GM18861 (cell line): ENCODE results near the gene UROC1.

Experiments used
- ATAC-seq: cut with Tn5 transposase; IDR thresholded peaks from one replicate; pipeline ENCODE4 v1.9.1; 2021; ENCODE audit not compliant: unreplicated experiment

The UROC1 gene

DNA sequence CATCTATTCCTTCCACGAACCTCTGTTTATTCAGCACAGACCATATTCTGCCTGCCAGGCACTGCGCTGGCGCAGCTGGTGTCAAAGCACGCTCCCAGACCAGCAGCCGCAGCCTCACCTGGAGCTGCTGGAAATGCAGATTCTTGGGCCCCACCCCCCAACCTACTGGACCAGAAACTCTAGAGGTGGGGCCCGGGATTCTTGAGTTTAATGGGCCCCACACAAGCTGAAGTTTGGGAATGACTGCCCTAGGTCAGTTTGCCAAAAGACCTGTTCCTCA lies 13.4 kb upstream of the UROC1 start:
- ATAC-seq: no peak

DNA sequence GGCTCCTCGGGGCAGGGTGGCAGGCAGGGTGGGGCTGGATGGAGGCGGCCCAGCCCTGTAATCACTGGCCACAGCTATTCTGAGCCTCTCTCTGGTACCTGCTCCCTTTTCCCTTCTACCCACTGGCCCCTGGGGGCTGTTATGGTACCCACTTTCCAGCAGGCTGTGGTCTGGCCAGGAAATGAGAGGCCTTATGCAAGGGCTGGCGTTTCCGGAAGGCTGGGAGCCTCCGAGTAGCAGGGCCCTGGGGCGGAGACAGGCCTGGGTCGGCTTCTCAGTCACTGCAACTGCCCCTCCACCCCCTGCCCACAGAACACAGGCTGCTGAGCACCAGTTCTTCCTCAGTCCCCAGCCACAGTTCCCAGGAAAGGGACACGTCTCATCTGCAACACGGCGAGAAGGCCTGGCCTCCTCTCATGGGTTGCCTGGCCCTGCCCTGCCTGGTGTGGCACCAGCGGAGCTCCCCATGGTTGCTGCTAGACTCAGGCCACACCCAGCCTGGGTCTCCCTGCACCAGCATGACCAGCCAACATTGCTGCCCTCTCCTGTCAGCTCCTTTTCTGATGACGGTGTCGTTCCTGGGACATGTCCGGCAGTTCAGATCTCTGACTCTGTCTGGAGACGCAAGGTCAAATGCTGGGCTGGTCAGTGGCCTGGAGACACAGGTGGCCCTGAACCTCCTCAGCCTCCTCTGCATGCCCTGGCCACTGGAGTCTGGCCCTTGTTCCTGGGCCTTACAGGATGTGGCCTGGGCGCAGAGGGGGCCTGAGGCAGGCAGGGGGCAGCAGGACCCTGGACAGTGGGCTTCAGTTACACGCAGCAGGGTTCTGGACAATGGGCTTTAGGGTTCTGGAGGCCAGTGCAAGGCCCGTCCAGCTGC lies 12.8 kb upstream of the UROC1 start:
- no peak for ATAC-seq

DNA sequence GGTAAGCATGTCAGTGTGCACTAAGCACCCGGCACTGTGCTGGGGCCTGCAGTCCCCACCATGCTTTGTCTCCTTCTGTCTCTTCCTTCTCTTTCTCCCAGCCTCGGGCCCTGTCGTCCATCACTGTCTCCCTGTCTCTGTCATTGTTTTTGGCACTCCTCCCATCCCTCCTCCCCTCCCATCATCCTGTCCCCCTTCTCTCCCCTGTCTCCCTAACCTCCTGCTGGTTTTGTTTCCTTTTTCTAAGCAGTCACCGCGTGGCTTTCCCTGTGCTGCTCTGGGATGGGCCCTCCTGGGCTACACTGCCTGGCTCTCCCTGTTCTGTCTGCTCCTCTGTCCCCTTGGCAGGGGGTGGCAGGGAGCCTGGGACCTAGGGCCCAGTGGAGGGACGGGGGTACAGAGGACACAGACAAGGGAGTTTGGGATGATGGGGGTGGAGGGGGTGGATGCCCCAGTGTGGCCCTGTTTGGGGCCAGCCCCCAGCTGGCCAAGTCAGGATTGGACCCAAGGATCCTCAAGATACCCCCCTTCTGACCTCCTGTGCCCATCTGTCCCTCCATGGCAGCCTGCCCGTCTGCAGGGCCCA lies 12.1 kb upstream of the UROC1 start:
- no peak for ATAC-seq

DNA sequence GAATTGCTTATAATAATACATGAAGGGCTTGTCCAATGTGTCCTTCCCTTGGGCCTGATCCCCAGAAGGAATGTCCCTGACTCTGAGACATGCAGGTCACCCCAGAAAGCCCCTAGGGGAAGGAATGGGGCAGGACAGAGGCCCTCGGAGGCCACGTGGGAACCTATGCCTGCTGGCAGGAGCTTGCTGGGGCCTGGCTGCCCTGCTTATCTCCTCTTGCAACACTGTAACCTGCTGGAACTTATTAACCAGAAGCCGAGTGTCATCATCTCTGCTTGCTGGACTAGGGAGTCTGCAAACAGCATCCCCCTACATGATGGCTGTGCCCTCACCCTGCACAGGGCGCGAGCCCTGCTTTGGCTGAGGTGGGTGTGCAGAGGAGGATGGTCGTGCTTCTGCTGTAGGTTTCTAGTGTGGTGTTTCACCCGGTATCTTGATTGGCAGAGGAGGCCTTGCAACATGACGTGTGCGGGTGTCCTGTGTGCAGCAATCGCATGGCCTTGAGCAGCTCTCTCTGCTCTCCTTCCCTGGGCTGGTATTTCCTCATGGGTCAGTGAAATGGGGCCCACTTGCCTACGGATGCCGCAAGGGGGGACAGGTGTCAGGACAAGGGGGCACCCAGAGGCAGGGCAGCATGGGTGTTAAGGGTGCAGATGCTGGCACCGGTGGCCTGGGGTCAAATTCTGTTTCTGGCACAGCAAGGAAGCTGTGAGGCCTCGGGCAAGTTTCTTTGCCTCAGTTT lies 11.4 kb upstream of the UROC1 start:
- no peak for ATAC-seq

DNA sequence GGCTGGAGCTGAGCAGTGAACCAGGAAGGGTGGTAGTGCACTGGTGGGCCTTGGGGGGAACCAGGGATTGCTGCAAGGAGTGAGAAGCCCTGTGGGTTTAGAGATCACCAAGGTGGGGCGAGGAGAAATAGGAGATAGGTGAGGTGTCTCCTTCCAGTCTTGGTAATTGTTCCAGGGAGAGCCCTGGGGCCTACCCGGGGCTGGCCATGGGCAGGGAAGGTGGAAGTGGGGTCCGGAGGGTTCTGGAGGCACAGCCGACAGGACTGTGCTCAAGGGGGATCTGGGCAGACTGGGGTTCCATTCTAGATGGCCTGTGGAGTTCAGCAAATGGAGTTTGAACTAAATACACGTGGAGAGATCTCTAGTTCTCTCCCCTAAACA lies 10.8 kb upstream of the UROC1 start:
- ATAC-seq: no peak

DNA sequence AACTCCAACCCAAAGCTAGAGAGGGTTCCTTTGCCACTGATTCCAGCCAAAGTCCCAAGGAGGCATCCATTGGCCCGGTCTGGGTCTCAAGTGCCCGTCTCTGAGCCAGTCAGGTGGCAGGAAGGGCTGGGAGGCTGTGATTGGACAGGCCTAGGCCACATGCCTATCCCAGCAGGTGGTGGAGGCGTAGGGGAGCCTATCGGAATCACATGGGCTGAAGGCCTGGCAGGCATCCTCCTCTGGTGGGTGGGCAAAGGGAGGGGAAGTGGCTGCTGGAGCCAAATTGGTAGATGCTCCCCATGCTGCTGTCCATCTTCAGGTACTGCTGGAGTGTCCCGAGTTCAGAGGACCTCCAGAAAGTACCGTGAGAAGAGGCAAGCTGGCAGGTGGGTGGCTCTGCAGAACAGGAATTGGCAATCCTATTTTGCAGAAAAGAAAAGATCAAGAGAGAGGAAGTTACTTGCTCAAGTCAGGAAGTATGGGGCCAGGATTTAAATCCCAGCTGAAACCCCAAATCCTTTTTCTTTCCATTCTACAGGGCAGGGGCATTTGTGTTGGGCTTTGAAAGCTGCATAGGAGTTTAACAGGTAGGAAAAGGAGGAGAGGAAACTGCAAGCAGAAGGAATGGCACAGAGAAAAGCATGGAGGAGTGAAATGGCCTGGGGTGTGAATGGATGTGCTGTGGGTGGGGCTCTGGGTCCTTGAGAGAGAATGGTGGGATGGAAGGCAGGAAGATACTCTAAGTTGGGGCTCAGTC lies 10.1 kb upstream of the UROC1 start:
- ATAC-seq: no peak

DNA sequence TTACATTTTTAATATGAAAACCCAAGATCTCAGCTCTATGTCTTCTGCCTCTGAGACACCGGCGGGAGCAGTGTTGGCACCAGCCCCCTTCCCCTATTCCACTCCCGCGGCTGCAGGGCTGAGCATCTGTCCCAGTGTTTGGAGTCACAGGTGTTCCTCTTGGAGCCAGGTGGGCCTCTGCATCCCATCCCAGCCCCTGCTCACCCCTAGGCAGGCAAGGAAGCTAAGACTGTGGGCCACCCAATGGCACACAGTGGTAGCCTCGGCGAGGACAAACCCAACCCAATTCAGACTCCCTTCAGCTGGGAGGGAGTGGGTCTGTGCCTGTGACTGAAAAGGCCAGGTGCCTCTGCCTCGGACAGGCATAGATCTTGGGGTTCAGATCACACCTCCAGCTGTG lies 9.4 kb upstream of the UROC1 start:
- no peak for ATAC-seq

DNA sequence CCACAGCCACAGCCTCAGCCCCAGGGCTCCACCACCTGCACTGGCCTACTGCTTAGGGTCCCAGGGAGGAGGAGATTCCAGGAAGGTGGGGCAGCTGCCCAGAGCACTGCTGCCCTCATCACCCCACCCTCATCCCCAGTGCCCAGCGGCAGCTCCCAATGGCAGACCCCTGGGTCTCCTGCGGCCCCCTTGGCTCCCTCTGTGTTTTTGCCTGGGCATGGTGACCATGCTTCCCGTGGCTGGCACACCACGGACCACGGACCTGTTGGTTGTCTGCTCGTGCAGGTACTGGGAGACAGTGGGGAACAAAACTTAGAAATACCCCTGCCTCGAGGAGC lies 9.1 kb upstream of the UROC1 start:
- ATAC-seq: no peak

DNA sequence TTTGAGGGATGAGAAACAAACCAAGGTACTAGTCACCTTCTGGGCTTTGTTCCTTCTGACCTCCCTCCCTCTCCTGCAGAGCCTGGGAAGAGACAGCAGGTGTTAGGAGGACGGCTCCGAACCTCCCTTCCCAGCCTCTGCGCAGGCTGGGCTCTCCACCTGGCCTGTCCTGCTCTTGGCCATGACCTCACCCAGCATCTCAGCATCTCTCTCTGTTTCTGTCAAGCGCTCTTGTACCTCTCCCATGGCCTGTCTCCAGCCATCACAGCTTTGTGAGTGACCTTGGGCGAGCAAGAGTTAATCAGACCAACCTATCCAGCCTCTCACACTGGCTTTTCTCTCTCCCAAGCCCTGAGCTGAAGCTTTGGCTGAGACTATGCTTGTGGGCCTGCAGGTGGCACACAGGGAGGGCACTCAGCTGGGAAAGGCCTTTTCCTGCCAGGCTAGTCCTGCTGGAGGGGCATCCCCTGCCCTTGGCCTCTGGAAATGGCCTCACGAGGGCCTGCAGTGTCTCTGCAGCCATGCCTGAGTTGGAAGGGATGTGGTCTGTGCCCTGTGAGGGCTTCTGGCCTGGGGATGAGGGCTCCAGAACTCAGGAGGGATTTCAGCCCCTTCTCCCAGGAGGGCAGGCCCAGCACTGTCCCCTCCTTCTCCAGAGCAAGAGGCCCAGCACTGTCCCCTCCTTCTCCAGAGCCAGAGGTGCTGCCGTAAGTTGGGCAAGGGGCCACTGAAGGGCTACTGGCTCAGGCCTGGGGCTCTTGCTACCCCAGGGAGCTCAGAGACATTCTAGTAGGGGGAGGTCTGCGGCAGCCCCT lies 8.5 kb upstream of the UROC1 start:
- no peak for ATAC-seq

DNA sequence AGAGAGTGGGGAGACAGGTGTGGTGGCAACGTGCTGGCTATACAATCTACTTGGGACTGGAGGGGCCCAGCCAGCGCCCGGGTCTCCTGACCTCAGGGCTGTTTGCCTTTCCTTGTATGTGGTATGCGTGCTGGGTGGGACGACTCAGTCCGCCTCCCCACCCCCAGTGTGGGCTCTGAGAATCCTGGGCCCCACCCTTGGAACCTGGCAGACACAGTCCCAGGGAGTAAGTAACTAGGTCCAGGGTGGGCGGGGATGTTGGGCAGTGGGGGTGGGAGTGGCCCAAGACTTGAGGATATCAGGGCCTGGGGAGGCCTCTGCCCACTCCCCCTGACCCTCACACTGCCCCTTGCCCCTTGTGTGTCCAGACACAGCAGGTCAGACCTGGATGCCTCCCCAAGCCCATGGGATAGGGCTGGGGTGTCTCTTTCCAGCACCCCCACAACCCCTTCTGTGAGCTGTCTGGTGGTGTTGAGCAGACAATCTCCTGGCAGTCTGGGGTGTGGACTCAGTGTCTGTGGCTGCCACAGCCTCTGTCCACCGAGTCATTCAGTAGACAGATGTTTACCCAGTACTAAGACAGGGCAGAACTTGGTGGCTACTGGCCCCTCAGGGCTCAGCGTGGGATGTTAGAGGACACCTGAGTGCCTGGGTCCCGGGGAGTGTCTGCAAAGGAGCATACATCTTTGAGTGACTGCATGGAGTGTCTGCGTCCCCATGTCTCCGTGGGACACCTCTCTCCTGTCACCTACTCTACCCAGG lies 7.7 kb upstream of the UROC1 start:
- ATAC-seq: no peak

DNA sequence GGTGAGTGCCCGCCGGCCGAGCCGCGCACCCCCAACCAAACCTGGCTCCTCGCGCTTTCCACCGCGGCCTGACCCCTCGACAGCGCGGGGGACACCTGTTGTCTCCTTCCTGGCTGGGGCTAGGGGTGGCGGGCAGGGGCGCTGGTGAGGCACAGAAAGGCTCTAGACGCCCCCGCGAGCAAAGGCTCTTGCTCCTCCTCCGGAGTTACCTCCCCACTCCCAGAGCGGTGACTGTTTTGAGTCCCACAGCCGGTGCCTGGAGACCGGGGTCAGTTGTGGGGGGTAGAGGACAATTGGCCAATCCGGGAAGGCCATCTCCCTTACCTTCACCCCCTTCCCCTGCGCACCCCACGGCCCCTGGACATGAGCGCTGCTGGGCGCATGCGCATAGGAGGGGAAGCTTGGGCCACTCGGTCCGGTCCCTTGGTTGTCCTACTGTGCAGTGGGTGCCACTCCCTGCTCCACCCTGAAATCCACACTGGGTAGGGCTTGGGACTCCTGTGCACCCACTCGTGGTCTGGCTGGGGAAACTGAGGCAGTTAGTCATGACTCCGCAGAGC lies 6.9 kb upstream of the UROC1 start:
- no peak for ATAC-seq

DNA sequence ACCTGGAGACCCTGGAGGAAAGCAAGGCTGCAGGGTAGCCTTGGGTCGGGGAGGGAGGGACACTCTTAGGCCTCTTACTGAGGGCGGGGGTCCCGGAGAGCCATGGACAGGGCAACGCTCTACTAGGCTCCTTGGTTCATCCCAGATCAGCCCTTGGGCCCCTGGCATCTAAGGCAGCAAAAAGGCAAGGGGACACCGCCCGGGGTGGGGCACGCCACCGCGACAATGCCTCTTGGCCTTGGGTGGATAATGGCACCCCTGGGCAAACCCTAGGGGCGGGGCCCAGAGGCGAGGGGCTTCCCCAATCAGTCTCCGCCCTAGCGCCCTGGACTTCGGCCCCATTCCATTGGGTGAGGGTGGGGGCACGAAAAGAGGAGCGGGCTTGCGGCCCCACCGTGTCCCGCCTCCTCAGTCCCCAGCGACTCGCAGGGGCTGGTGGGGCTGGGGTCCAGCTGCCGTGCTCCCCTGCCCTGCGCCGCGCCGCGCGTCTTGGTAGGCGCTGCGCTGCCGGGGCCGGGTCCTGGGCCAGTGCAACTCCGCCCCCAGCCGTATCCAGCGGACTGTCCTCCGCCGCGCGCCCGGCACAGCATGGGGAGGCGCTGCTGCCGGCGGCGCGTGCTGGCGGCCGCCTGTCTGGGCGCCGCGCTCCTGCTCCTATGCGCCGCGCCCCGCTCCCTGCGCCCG lies 6.3 kb upstream of the UROC1 start, which contains the start of gene CHST13:
Gene CHST13 (plus strand): TSS at position 411 of the 684 bp plus-strand sequence. CDS start 178 bp downstream, at position 589.
- no peak for ATAC-seq

DNA sequence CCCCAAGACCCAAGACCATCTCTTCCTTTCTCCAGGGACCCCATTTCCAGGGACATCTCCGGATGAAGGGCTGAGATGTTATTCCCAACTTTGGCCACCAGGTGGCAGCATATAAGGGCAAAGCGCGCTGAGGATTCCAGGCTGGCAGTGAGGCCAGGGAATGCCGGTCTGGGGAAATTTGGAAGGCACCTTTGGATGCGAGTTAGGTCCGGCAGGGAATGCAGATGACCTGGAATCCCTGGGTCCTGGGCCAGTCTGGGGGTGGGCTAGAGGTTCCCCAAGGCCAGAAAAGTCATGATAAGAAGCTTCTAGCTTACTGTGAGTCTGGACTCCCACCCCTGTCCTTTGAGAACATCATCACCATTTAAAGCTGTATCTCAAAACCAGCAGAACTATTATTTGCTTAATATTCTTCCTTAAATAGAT lies 4.8 kb upstream of the UROC1 start:
- no peak for ATAC-seq

DNA sequence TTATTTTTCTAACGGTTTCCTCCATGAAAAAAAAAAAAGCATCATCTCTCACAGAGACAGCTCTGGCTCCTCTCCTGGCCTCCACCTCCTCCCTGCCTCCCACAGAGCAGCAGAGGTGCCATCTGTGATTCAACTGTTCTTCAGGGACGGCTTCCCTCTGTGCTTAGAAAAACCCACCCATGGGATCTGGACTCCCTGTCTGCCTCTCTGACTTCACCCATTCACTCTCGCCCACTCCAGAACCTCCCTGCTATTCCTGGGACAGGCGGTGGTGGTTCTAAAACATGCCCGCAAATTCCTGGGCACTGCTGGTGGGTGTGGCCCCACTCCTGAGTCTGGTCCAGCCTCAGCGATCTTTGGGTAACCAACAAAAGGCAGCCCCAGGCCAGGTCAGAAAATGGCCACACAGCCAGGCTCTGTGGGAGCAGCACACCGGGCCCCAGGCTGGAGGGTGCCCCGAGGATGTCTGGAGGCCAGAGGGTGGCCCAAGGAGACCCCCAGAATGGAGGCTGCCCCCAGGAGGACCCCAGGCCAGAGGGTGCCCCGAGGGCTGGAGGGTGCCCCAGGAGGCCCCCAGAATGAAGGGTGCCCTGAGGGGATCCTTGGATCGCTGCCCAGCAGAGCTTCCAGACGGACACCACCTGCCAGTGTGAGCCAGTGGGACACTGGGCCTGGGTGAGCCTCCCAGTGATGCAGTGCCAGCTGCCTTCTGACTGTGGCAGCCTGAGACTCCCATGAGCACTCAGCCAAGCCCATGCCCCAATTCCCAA lies 3.7 kb upstream of the UROC1 start:
- ATAC-seq: no peak

DNA sequence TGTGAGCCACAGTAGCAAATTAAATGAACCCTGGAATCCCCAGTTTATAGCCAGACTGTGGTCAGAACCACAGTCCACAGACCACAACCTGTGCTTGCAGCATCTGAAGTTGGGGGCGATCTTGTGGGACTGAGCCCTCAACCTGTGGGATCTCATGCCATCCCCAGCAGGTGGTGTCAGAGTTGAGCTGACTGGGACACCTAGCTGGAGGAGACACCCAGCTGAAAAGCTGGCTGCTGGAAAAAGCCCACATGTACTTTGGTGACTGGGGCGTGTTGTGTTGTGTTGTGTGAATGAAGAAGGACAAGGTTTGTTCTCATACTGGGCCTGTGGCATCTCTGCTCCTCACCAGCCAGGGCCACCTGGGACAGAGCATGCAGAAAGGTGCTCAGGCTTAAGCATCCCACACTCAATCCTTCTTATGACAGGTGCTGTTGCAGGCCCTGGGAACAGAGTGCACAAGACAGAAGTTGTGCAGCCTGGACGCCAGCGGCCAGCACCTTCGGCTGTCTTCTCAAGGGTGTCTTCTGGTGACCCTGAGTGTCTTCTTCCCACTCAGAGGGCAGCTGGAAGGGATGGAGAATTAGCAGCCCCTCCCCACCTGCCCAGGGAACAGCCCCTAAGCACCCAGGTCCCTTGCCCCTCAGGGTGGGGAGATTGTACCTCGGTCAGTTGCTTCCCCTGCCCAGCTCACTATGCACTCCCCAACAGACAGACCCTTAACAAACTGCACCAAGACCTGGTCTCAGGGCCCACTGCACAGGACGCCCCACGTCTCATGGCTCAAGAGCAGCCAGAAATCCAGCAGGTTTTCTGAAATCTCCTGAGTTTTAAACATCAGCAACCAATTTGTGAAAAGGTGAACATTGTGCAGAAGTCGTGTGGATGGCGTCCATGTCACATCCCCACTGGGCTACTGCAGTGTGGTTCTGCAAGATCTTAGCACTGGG lies 2.2 kb upstream of the UROC1 start:
- ATAC-seq: no peak

DNA sequence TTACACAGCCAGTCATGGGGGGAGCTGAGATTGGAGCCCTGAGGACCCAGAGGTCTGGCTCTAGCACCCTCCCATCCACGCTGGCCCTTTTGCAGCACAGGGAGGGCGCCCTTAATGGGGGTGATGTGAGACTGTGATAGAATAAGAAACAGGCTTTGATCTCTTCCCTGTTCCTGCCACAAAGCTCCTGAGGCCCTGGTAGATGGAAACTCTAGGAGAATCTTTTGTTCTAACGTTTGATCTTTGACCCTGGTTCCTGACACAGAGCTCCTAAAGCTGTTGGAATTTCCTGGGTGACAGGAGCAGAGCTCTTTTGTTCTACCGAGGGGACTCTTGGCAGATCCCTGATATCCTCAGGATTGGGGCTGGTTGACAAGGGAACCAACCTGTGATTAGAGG lies 1.2 kb upstream of the UROC1 start:
- no peak for ATAC-seq
